HUDEP-2 (cell line): ENCODE data around the gene CDKN3.
"Not testable (repeated sequence)": the region's sequence is repeated elsewhere in the genome, so short reads cannot be mapped to it uniquely, and the experiment has no call there.

Source experiments
- DNase-seq, 76 experiments: peaks; one replicate each; lab custom pipeline; 2025; ENCODE audit not compliant: unreplicated experiment in 76 of 76; lab: John Stamatoyannopoulos, UW

CDKN3 gene

GRCh38 chr14:54420478-54421142 lies 23.8 kb downstream of the CDKN3 start:
- peak in 11 of 76 experiments; percentile 4 to 30 (median 12) for DNase-seq

GRCh38 chr14:54423991-54424390 lies 27.2 kb downstream of the CDKN3 start:
- no peak for DNase-seq

GRCh38 chr14:54424479-54424901 lies 27.7 kb downstream of the CDKN3 start:
- DNase-seq = no peak

GRCh38 chr14:54425068-54425467 lies 28.3 kb downstream of the CDKN3 start:
- no peak for DNase-seq

GRCh38 chr14:54425537-54426274 lies 28.9 kb downstream of the CDKN3 start:
- DNase-seq = no peak

DNA sequence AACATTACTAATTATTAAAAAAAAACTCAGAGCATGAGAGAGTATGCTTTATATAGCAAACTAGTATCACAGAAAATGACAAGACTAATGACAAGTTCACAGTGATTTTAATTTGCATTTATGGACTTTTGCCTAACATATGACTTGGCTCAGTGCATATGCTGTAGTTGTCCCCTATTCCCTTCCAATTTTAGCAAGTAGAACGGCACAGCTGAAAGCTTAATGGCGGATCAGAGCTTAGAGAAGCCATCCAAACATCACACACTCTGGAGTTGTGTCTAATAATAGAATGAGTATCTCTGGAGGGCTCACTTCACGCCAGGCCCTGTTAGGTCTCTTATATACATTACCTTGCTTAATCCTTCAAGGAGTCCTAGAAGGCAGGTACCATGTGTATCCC lies 31.1 kb downstream of the CDKN3 start:
- no peak for DNase-seq

DNA sequence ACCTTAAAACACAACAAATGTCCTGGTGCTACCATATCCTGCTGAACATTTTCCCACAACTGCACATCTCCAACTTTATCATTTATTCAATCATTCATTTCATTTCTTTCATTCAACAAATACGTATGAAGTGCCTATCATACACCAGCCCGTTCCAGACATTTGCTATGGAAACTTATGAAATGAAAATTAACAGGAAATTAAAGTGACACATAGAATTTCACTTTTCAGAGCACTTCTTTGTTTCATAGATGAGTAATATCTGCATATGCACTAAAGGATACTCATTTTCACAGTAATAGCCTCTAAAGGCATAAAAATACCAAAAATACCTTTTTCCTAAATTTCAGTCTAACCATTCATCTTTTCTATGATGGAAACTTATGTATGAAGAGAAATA lies 31.7 kb downstream of the CDKN3 start:
- no peak for DNase-seq

DNA sequence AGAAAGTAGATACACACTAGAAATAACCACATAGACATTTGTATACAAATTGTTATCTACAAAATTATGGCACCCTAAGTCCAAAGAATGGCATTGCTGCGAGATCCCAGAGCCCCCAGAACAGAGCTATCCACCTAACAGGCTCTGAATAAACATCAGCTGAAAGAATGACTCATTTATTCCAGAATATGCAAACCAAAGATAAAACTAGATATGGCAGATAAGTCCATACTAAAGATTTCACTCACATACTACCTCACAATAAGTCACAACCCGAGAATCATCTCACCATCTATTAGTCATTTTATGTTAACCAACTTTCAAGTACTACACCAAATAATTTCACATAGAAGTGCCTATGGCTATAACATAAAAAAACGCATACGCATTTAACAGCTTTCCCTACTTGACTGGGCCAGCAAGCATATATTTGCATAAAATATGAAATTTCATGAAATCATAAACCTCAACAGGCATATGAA lies 38.7 kb downstream of the CDKN3 start:
- peak in 50 of 76 experiments; percentile 4 to 85 (median 48) for DNase-seq

DNA sequence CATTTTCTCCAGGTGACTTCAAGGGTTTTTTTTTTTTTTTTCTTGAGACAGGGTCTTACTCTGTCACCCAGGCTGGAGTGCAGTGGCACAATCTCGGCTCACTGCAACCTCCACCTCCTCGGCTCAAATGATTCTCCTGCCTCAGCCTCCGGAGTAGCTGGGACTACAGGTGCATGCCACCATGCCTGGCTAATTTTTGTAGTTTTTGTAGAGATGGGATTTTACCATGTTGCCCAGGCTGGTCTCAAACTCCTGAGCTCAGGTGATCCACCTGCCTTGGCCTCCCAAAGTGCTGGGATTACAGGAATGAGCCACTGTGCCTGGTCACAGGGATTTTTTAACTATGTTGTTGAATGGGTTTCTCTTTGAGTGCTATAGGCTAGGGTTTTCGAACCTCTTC lies 41.1 kb downstream of the CDKN3 start:
- not testable (repeated sequence) for DNase-seq

- DNase-seq = peak in 1 of 76 experiments; percentile 3
Observed at GRCh38 chr14:54438703-54439102, 41.9 kb downstream of the CDKN3 start.

- DNase-seq = peak in 1 of 76 experiments; percentile 4
Observed at GRCh38 chr14:54440037-54440436, 43.2 kb downstream of the CDKN3 start.

DNA sequence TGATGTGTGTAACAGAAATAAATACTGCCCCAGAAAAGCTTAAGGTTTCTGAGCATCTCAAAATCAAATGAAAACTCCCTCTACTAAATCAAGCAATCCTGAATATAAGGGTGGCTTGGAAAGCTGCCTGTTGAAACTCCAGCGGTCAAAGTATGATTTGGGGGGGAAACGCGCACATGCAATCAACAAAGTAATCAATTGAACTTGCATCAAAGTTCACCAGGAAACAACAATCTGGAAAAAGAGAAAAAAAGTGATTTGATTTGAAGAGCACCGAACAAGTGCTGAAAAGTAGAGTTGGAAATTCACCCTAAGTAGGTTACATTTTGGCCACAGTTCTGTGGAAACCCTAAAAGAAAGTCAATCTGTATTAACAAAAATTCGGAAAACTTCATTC lies 43.7 kb downstream of the CDKN3 start:
- no peak for DNase-seq

- peak in 75 of 76 experiments; percentile 15 to 91 (median 81) for DNase-seq
Observed at GRCh38 chr14:54440873-54441868, 44.4 kb downstream of the CDKN3 start, which contains the start of gene CNIH1. TSS of gene CNIH1 (minus strand) at chr14:54441374. CDS start at chr14:54441327, 47 bp downstream.

- DNase-seq = not testable (repeated sequence)
Observed at GRCh38 chr14:54442961-54443360, 46.2 kb downstream of the CDKN3 start.

GRCh38 chr14:54443981-54444380 lies 47.2 kb downstream of the CDKN3 start:
- DNase-seq = no peak

DNA sequence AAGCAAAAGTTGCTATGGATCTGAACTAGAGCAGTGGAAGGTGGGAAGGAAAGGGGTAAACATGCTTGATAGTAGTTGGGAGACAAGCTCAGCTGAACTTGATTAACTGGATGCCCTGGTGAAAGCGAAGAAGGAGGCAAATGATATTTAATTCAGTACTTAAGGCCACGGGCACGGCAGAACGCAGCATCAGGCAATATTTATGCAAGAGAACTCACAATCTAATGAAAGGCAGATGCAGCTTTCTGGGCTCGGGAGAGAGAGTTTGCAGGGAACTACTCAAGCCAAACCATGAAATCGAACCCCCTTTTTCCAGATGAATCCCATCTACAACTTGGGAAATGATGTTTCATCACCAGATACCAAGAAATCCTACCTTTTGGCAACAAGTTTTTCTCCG lies 47.9 kb downstream of the CDKN3 start:
- DNase-seq = no peak

GRCh38 chr14:54446161-54446693 lies 49.4 kb downstream of the CDKN3 start:
- DNase-seq = peak in 34 of 76 experiments; percentile 4 to 57 (median 25)

DNA sequence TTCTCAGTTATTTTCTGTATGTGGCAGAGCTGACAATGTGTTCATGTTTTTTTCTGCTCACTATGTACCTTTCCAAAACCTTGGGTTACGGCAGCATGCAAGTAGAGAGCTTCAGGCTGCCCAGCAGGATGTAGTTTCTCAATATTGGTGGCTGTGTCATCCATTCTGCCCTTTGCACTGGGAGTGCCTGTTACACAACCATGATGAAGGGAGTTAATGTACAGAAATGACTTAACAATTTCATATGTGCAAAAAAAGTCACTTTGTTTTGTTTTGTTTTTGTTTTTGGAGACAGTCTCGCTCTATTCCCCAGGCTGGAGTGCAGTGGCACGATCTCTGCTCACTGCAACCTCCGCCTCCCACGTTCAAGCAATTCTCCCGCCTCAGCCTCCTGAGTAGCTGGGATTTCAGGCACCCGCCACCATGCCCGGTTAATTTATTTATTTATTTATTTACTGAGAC lies 50.5 kb downstream of the CDKN3 start:
- DNase-seq = no peak

- DNase-seq = peak in 1 of 76 experiments; percentile 12
Observed at GRCh38 chr14:54450535-54450934, 53.7 kb downstream of the CDKN3 start.

- DNase-seq = no peak
Observed at GRCh38 chr14:54451121-54451601, 54.4 kb downstream of the CDKN3 start.
